Measurements from ENCODE around the gene FAT2.
A peak's percentile ranks its signal among the peaks of the same experiment; 100 is the strongest.
"Not testable (repeated sequence)": the region's sequence is repeated elsewhere in the genome, so short reads cannot be mapped to it uniquely, and the experiment has no call there.

FAT2 gene

DNA sequence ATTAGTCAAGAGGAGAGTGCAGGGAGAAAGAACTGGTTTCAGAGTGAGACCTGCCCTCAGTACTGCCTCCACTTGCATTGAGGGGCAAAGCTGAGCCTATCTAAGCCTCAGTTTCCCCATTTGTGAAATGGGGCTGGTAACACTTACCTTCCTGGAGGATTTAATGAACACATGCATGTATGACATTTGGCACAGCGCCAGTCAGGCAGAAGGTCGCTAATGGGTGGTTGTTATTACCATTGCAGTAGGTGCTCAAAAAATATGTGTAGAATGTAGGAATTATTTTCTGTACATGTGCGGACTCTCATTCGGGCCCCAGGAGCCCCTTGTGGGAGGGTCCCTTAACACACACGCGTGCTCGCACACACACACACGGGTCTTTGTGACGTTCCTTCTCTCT lies 10.9 kb downstream of the FAT2 start:
- no peak for DNase-seq

DNA sequence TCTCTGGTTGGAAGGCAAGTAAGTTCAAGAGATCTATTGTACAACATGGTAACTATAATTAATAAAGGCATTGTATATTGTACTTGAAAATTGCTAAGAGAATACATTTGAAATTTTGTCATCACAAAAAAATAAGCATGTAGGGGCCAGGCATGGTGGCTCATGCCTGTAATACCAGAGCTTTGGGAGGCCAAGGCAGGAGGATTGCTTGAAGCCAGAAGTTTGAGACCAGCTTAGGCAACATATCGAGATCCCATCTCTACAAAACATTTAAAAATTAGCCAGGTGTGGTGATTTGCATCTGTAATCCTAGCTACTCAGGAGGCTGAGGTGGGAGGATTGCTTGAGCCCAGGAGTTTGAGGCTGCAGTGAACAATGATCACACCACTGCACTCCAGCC lies 12.0 kb downstream of the FAT2 start:
- not testable (repeated sequence) for DNase-seq

DNA sequence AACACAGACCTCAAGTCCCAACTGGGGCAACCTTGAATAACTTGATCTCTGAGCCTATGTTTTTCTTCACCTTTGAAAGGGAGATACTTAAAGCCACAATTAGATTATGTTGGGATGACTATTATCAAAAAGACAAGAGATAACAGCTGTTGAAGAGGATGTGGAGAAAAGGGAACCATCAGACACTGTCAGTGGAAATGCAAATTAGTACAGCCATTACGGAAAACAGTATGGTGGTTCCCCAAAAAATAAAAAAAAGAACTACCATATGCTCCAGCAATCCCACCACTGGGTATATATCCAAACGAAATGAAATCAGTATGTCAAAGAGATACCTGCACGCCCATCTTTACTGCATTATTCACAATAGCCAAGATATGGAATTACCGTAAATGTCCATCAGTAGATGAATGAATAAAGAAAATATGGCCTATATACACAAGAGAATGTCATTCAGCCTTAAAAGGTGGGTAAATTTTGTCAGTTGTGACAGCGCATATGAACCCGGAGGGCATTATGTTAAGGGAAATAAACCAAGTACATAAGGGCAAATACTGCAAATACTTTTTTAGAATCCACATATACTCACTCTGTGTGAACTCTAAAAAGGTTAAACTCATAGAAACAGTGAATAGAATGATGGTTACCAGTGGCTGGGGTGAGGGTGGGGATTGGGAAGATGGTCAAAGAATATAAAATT lies 12.7 kb downstream of the FAT2 start:
- DNase-seq: no peak

DNA sequence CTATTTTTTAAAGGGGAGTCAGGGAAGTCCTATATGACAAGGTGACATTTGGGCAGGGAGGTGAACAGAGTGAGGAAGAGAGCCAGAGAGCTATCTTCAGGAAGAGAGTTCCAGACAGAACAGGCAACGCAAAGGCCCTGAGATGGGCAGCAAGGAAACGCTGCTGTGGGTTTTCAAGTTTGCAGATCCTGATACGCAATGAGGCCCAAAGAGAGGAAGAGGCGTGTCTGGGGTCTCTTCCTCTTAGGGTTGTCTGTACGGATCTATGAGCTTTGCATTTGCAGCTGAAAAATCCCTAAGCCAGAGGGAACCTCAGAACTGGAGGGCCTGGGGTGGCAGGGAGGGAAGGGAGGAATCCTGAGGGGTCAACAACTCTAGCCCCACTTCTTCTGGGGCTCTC lies 13.6 kb downstream of the FAT2 start:
- no peak for DNase-seq

DNA sequence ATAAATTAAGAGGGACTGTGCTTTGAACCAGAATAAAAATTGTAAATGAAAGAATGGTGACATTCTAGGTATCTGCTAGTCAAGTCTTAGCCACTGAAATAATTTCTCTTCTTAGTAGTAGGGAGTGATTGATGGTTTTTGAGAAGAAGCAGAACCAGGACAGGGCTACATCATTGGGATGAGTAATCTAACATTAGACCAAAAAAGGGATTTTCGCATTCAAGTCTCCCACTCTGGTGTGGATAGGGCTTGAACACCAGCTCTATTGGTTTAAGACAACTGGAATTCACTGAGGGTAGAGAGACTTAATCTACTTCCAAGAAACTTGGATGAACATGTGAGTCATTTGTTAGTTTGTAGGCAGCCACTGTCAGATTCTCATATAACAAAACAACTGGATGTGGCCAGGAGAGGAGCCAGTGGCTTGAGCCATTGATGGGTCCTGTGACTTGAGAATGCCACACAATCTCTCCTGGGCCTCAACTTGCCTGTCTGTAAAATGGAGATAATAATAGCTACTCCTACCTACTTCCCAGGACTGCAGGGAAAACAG lies 16.6 kb downstream of the FAT2 start:
- no peak for DNase-seq

DNA sequence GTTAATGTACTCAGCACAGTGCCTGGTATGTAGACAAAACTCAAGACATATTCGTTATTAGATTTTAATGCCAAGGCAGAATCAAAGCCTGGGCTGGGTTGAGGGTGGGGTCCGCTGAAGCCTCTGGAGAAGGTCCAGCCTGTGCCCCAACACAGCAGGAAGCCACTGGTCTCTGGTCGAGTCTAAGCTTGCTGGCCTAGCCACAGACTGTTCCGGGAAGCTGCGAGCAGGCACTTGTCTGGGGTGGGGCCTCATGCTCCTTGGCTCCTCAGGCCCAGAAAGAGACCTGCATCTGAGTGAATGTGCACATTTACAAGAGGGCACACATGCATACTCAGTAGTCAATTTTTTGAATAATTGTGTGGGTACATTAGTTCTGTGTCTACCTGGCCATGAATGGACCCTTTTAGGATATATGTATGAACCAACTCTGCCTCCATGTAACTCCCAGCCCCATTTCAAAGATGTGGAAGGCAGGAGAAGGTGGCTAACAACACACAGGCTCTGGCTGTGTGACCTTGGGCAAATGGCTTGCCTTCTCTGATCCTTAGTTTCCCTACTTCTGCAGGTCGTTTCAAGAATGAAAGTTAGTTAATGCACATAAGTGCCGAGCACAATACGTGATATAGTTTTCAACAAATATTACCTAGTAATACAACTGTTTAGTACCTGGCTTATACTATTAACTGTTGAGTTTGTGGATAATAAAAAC lies 18.3 kb downstream of the FAT2 start:
- DNase-seq: no peak

DNA sequence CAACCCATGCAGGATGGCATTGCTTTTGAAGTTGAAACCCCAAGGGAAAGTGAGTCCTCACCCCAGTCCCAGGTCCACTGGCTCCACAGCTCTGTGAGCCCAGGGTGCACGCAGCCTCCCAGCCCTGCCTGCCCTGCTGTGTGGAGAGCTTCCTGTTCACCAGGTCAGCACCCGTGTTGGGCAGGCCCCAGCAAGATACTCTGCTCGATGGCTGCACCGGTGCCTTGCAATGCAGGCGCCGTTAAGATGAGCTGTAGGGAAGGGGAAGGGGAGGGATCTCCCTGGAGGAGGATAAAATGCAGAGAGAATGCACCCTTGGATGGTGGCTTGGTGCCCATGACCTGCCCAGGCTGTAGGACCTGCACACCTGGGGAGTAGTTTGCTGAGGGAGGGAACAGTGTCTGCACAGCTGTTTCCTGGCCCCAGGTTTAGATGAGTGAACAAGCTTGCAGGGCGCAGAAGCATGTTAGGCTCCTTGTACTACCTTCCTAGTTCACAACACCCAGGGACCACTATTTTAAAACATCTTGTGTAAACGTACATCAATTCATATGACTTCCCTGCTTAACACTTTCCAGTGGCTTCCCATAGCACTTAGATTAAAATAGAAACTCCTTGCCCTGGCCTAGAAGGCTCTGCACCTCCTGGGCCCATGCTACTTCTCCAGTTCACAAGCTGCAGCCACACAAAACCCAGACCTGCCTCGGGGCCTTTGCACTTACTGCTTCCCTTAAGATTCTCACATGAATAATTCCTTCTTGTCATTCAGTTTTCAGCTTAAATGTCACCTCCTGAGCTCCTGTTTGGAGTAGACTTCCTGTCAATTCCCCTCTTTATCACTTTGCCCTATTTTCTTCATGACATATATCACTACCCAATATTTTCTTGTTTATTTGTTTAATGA lies 19.6 kb downstream of the FAT2 start:
- no peak for DNase-seq

DNA sequence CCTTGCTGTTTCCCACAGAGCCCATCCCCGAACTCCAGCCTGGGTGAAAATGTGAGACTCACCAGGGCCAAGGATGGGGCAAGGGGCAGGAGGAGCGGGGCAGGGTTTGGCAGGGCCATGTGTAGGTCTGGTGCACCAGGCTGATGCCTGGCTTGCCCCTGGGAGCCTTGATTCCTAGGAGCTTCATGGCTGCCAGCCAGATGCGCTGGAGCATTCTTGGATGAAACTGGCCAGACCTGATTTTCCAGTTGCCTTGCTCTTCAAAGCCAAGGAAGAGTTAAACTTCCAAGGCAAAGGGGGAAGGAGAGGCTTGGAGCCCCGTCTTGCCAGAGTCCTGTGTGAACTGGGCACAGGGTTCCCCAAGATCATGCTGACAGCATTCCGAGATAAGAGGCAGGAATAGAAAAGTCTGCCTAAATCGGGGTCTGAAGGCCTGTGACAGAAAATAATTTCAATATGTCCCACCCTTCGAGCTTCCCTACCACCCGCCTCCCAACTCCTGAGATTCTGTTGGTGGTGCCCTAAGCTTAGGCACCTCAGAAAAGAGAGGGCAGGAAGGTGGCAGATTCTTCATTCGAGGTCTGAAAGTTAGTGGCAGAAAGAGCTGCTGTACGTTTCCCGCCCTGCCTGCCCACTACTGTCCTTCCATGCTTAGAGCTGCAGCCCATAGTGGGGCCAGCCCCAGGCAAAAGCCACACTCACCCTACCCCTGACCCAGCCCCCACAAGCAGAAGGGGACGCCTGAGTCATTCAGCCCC lies 20.4 kb downstream of the FAT2 start:
- no peak for DNase-seq

DNA sequence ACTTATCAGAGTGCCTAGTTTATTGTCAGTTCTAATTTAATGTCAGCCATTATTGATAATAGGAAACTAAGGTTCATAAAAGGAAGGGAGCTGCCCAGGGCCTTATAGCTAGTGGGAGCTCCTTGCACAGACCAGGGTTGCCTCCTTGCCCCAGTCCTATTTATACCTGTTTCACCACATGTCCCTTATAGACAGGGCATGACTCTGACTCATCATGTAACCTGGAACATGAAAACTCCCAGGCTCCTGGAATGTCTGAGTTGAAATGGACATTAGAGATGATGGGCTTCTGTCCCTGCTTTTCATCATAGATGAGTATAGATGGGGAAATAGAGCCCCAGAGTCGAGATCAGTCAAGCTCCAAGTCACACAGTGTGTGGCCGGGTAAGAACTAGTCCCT lies 21.1 kb downstream of the FAT2 start:
- no peak for DNase-seq

DNA sequence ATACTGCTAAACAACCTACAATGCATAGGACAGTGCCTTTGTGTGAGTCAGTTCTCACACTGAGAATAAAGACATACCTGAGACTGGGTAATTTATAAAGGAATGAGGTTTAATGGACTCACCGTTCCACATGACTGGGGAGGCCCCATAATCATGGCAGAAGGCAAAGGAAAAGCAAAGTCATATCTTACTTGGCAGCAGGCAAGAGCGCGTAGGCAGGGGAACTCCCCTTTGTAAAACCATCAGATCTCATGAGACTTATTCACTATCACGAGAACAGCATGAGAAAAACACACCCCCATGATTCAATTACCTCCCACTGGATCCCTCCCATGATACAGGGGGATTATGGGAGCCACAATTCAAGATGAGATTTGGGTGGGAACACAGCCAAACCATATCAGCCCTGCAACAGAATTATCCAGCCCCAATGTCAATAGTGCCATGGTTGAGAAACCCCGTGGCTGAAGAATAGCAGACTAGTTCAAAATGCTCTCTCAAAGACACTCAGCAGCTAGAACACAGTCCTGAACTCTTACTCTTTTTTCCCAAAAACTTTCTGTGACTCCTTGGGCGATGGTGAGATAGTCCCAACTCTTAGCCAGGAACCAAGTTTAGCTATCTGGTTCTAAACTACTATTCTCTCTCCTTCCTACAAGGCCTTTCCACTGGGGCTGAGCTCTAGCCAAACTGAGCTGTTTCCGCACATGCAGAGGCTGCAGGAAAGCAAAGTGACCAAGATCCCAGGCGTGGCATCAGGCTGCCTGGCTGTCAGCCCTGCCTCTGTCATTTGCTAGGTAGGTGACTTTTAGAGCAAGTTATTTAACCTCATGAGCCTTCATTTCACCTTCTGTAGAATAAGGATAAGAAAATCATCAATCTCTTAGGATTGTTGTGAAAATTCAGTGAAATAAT lies 21.7 kb downstream of the FAT2 start:
- peak; percentile 80 for DNase-seq

DNA sequence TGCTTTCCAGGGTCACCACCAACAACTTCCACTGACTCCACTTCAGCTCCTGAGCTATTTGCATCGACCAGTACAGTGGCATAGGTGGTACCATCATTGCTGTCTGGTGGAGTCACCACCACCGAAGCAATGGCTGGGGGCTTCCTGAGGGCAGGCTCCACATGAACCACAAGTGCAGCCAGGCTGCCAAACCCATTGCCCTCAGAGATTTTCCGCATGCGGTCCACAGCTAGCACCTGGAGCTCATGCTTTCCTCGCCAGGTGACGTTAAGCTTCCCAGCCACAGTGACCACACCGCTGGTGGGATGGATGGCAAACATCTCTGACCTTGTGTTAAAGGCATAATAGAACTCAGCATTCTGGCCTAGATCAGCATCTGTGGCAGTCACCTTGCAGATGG lies 23.1 kb downstream of the FAT2 start:
- no peak for DNase-seq

DNA sequence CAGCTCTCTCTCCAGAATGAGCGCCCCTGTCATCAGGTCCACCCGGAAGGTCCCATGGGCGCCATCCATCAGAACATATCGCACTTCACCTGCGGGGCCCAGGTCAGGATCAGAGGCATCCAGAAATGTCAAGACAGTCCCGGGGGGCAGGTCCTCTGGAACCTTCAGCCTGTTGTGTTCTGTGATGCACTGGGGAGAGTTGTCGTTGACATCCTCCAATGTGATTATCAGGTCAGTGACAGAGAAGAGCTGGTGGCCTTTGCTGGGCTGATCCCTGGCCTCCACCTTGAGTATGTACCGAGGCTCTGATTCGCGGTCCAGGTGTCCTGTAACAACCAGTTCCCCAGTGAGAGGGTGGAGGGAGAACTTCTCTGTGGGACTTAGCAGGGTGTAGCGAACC lies 25.2 kb downstream of the FAT2 start:
- no peak for DNase-seq

DNA sequence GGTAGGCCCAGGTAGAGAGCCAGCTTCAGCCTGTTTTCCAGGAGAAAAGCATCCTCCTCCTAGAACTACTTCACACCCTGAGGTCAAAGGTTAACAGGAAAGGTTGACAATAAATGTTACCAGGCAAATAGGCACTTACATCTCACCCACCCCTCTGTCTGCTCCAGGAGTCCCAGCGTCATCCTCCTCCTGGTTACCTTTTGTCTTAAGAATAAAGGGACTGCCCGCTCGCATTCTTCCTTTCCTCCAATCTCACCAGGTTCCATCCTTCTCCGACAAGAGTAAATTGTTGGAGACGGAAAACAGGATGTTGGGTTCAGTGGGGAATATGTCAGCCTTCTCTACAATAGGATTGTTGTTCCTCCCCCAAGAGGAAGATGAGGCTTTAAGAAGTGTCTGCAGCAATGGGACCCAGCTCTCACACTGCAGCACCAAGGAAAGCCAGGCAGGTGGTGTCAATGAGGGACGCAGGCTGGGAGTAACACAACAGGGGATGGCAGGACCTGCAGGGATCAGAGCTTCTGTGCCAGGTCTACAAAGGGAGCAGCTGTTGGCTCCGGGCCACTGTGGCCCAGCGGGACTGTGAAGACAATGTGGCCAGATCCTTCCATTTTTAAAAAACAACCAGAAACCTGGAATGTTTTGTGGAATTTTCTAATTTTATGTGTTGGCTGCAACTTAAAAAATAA lies 29.0 kb downstream of the FAT2 start:
- DNase-seq: no peak

DNA sequence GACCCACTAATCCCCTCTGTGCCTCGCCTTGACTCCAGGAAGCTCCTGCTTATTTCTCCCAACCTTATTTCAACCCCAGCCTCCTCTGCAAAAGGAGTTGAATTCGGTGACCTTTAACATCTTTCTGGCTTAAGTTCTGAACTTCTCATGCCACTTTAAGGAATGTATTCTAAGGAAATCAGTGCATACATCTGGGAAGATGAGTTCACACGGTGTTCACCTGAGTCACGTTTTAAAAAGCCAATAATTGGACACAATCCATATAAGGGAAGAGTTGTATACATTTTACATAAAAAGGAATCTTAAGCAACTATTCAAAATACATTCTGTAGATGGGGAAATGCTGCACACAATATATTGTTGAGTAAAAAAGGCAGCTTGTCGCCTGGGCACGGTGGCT lies 33.2 kb downstream of the FAT2 start:
- no peak for DNase-seq

DNA sequence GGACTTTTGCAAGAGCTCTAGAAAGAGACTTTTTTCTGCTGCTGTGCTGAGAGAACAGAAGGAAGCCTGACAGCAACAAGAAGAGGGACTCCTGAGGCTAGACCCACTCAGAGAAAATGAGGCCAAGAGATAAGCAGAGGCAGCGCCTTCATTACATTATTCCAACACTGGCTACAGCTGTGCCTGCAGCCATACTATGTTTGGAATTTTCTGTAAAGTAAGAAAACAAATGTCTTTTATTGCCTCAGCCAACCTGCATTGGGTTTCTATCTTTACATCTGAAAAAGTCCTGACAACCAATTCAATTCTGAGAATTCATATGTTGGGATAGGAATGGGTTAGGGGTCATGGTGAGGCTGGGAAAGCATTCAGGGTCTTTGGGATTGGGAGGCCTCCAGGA lies 33.7 kb downstream of the FAT2 start:
- DNase-seq: no peak

DNA sequence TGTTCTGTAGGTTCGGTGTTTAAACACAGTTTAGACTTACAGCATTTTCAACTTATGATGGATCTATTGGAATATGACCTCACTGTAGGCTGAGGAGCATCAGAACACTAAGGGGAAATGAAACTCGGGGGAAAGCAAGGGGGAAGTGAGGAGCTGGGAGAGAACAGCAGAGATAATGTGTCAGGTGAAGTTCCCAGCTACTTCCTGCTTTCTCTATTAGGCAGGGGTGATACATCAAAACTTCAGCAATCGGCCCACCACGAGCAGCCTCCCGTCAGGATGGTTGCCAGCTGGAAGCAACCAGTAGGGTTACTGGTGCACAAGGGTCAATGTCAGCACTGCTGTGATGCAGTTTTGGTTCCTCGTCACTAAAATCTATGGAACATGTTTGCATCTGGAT lies 34.3 kb downstream of the FAT2 start:
- no peak for DNase-seq

DNA sequence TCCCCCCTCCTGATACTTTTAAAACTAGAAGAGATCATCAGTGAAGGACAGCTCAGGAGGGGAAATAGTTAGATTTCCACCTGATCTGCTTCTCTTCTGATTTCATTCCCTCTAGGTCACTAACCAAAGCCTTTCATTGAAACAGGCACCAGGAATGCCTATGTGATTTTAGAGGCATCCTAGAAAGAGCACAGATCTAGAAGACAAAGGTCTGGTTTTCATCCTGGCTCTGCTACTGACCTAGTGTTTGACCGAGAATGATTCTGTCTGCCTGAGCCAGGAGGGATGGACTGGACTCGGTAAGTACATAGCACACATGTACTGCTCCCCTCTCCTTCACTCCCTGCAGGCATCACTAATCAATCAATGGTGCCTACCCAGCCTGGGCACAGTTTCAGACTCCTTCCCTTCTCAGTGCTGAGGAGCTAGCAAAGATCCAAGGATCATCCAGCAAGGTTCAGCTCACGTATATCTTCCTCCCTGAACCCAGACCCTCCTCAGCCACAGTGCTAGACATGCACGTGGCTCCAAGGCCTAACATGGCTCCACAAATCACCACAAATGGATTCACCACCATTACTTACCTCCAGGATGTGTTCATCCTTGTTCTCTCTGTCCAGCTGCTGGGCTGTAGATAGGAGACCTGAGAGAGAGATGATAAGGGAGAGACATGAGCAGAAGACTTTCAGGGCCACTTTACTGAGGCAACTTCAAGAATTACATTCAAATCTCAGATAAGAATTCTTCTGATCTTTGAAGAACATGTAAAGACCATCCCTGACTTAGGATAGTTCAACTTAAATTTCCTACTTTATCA lies 35.2 kb downstream of the FAT2 start:
- DNase-seq: no peak

DNA sequence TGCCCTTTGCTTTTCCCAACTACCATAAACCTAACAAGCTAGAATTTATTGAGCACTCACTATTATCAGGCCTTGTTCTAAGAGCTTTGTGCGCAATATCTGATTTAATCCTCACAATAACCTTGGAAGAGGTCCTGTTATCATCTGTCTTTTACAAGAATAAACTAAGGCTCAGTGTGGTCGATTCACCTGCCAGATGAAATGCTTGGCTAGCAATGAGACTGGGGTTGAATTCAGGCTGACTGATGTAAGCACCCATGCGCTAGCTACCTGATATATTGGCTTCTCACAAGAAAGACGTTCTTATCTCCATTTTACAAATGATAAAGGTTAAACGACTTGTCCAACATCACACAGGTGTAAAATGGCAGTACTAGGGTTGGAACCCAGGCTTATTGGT lies 37.4 kb downstream of the FAT2 start:
- no peak for DNase-seq

DNA sequence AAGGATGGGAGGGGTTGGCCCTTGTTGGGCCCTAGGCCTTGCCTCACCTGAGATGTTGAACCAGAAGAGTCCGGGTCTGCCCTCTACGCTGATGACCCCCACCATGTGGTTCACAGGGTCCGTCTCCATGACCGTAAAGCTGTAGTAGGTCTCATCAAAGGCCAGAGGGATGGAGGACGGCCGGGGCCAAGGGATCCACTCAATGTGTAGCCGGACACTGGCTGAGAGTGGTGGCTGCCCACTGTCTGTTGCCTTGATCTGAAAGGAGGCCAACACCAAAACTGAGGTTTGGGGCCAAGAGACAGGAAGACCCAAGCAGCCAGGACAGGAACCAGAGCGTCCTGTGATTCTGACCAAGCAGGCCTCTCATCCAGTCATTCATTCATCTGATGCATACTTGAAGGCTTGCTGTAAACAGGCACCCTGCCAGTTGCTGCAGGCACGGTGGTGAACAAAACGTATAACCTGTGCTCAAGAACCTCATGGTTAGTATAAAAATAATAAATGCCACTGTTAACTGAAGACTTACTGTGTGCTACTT lies 37.9 kb downstream of the FAT2 start:
- no peak for DNase-seq

DNA sequence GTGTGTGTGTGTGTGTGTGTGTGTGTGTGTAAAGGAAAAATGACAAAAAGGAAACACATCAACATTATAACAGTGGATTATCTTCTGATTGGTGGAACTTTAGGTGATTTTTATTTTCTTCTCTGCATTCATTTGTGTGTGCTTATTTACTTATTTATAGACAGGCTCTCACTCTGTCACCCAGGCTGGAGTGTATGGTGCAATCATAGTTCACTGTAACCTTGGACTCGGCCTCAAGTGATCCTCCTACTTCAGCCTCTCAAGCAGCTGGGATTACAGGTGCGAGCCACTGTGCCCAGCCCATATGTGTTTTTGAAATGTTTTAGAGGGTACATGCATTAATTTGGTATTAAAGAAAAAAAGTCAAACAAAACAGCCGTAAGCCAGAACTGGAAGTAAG lies 39.1 kb downstream of the FAT2 start:
- no peak for DNase-seq

Data from kidney glomerular epithelial cell (primary cell).